ENCODE measurements around the gene IL12A. TPM values are rescaled to one million over a fixed set of nuclear protein-coding genes. Genes with fewer than 3 reads are reported as not detected.

The IL12A gene
- total and polyA plus RNA-seq, 7 experiments from 2014 or later: 0.17 to 1.8 (median 0.93) TPM

DNA sequence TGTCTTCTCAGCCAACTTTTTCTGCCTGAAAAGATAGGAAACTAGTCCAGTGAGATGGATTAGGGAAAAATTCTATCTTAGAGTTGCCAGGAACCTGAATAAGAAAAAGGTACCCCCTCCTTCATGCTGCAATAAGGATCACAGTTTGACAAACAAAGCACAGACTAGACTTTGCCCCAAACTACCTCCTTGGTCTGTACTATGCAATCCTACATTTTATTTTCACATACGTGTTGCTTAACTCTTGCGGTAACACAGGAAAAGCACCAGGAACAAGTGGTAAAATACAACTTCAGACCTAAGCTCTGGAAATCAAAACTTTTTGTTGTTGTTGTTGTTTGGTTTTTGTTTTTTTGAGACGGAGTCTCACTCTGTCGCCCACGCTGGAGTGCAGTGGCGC is 11.3 kb upstream of the IL12A start:
- DNase-seq (no peak), ATAC-seq (no peak)
- Histone ChIP-seq H3K4me3 (ENCODE audit: low read length) (no peak overlapping the region), H3K4me1 (ENCODE audit: control insufficient read depth in 2 of 2, insufficient read depth in 2 of 2, low read length in 2 of 2) (no peaks in the 10 kb centered on the region), H3K27me3 (ENCODE audit: control insufficient read depth in 2 of 2, insufficient read depth in 2 of 2, low read length in 2 of 2) (no peaks in the 10 kb centered on the region), H3K27ac (ENCODE audit: low read depth, low read length) (no peak overlapping the region), H3K36me3 (ENCODE audit: control insufficient read depth in 2 of 3, insufficient read depth in 3 of 3, low read length in 3 of 3) (no peaks in the 10 kb centered on the region), H3K9me3 (ENCODE audit: control insufficient read depth in 2 of 3, low read length in 3 of 3) (no peaks in the 10 kb centered on the region)
- peaks cover 0 to 4% (median 0%) of the 10 kb centered on the region in 11 donors for H3K9me3 Mint-ChIP-seq
- H3K27ac Mint-ChIP-seq: no peak overlapping the region
- ChIA-PET POLR2A (no interaction called here), CTCF (interaction anchor here (0.5 kb wide), 1 partner anchor 827 kb away, joined by 3 read pairs; no protein-coding TSS in a partner anchor)
- peaks cover 26 to 69% (median 53%) of the 10 kb centered on the region in 5 donors for H3K27me3 Mint-ChIP-seq
- no peaks in the 10 kb centered on the region for H3K36me3 Mint-ChIP-seq
- H3K4me1 Mint-ChIP-seq: no peaks in the 10 kb centered on the region
- no peak overlapping the region for H3K4me3 Mint-ChIP-seq
- intact Hi-C loops (cut with micrococcal nuclease): no loop called here

DNA sequence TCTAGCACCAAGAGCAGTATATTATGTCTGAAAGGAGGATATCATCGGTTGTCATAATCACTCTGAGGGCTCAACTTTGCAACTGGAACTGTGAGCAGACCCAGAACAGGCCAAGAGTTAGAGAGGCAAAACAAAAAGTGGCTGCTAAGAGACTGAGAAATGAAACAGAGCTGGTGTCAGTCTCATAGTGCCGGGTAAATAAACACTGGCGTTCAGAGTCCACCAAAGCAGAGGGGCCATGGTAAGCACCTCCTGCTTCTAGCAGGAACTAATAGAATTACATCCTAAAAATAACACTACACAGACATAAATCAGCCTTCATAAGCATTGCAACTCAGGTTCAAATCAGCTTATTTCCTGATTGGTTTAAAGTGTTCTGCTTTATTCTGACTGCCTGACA is 10.3 kb upstream of the IL12A start:
- Histone ChIP-seq H3K27me3 (ENCODE audit: control insufficient read depth in 2 of 2, insufficient read depth in 2 of 2, low read length in 2 of 2) (no peaks in the 10 kb centered on the region), H3K4me3 (ENCODE audit: low read length) (no peak overlapping the region), H3K36me3 (ENCODE audit: control insufficient read depth in 2 of 3, insufficient read depth in 3 of 3, low read length in 3 of 3) (no peaks in the 10 kb centered on the region), H3K27ac (ENCODE audit: low read depth, low read length) (no peak overlapping the region), H3K4me1 (ENCODE audit: control insufficient read depth in 2 of 2, insufficient read depth in 2 of 2, low read length in 2 of 2) (no peaks in the 10 kb centered on the region), H3K9me3 (ENCODE audit: control insufficient read depth in 2 of 3, low read length in 3 of 3) (no peaks in the 10 kb centered on the region)
- Mint-ChIP-seq H3K36me3 (no peaks in the 10 kb centered on the region), H3K4me1 (no peaks in the 10 kb centered on the region), H3K4me3 (no peak overlapping the region), H3K27me3 (peaks cover 20 to 68% (median 45%) of the 10 kb centered on the region in 5 donors), H3K9me3 (peaks cover 0 to 4% (median 0%) of the 10 kb centered on the region in 11 donors), H3K27ac (no peak overlapping the region)
- ChIA-PET POLR2A (no interaction called here), CTCF (no interaction called here)
- DNase-seq (no peak), ATAC-seq (no peak)
- intact Hi-C loops (cut with micrococcal nuclease): no loop called here

DNA sequence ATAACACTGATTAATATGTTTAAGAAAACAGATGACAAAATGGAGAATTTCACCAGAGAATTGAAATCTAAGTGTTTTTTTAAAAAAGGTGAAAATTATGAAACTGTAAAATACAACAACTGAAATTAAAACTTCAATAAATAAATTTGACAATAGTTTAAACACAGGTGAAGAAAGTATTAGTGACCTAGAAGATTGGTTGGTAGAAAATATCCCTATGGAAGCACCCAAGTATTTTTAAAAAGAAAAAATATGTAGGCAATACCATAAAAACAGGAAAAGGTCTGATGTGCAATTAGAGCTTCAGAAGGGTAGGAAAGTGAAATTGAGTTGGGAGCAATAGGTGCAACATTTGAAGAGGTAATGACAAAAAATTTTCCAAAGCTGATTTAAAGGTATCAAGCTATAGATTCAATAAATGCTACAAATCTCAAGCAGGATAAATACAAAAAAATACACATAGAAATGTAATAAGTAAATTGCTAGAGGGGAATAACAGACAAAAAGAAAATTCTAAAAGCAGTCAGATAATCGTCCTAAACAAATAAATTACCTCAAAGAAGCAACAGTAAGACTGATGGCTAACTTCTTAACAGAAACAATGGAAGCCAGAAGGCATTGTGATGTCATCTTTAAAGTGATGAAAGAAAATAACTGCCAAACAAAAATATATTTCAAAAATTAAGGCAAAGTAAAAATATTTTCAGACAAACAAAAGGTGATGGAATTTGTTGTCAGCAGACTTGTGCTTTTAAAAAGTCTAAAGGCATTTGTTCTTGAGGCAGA is 9.5 kb upstream of the IL12A start:
- ChIA-PET CTCF (no interaction called here), POLR2A (no interaction called here)
- Histone ChIP-seq H3K4me3 (ENCODE audit: low read length) (no peak overlapping the region), H3K9me3 (ENCODE audit: control insufficient read depth in 2 of 3, low read length in 3 of 3) (no peaks in the 10 kb centered on the region), H3K27me3 (ENCODE audit: control insufficient read depth in 2 of 2, insufficient read depth in 2 of 2, low read length in 2 of 2) (no peaks in the 10 kb centered on the region), H3K36me3 (ENCODE audit: control insufficient read depth in 2 of 3, insufficient read depth in 3 of 3, low read length in 3 of 3) (no peaks in the 10 kb centered on the region), H3K27ac (ENCODE audit: low read depth, low read length) (no peak overlapping the region), H3K4me1 (ENCODE audit: control insufficient read depth in 2 of 2, insufficient read depth in 2 of 2, low read length in 2 of 2) (no peaks in the 10 kb centered on the region)
- no peak overlapping the region for H3K4me3 Mint-ChIP-seq
- H3K27me3 Mint-ChIP-seq: peaks cover 21 to 68% (median 41%) of the 10 kb centered on the region in 5 donors
- H3K9me3 Mint-ChIP-seq: peaks cover 0 to 1% (median 0%) of the 10 kb centered on the region in 11 donors
- no peak for DNase-seq
- no peaks in the 10 kb centered on the region for H3K4me1 Mint-ChIP-seq
- H3K36me3 Mint-ChIP-seq: no peaks in the 10 kb centered on the region
- H3K27ac Mint-ChIP-seq: no peak overlapping the region
- no peak for ATAC-seq
- intact Hi-C loops (cut with micrococcal nuclease): no loop called here

DNA sequence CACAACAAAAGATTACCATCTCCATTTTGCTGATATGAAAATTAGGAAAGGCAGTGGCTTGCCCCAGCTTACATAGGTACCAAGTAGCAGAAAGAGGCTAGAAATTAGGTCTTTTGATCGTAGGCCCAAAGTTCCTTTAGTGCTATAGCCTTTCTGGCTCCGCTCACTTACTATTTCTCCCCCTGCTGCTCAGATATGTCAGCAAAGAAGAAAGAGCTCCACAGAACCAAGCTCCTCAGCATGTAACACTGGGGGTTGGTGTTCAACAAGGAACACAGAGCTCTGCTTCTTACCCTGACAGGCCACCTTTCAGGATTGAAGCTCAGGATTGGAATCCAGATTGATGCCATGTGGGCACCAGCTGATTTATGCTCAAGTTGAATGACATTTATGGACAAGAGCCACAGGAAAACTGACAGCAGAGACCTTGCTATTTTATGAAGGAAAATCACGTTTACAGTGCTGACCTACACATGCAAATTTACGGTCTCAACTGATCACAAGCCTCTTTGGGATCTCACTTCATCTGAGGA is 6.1 kb upstream of the IL12A start:
- Mint-ChIP-seq H3K9me3 (no peaks in the 10 kb centered on the region), H3K36me3 (no peaks in the 10 kb centered on the region), H3K4me1 (peaks cover 0 to 4% (median 2%) of the 10 kb centered on the region in 7 donors), H3K4me3 (no peak overlapping the region), H3K27me3 (peaks cover 19 to 51% (median 32%) of the 10 kb centered on the region in 5 donors), H3K27ac (no peak overlapping the region)
- intact Hi-C loops (cut with micrococcal nuclease): loop anchor here in 1 of 2 donors (10.0 kb wide), 1 partner anchor 582 kb away; the partner anchor contains the start of gene KPNA4
- DNase-seq (no peak), ATAC-seq (no peak)
- Histone ChIP-seq H3K4me3 (ENCODE audit: low read length) (no peak overlapping the region), H3K36me3 (ENCODE audit: control insufficient read depth in 2 of 3, insufficient read depth in 3 of 3, low read length in 3 of 3) (no peaks in the 10 kb centered on the region), H3K27ac (ENCODE audit: low read depth, low read length) (no peak overlapping the region), H3K27me3 (ENCODE audit: control insufficient read depth in 2 of 2, insufficient read depth in 2 of 2, low read length in 2 of 2) (no peaks in the 10 kb centered on the region), H3K4me1 (ENCODE audit: control insufficient read depth in 2 of 2, insufficient read depth in 2 of 2, low read length in 2 of 2) (no peaks in the 10 kb centered on the region), H3K9me3 (ENCODE audit: control insufficient read depth in 2 of 3, low read length in 3 of 3) (no peaks in the 10 kb centered on the region)
- POLR2A ChIA-PET: no interaction called here
- CTCF ChIA-PET: no interaction called here

DNA sequence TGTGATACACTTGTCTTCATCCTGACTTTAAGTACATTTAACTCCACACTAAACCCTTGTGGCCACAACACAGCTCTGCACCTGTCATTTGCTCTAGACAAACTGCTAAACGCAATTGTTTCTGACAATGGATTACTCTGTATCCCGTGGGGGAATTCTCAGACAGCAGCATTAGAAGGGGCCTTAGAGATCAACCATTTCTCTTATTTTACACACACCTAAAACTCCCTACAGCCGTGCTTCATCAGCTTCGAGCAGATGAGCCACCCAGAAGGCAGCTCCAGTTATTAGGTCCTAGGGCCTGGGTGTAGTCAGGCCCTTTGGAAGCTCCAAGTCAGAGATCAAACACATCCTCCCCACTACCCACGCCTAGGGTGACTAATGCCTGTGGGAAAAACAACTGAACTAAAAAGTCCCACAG is 1.3 kb upstream of the IL12A start:
- Mint-ChIP-seq H3K27ac (peak overlapping the region in 1 of 9 donors; percentile 65), H3K9me3 (no peaks in the 10 kb centered on the region), H3K4me3 (peak overlapping the region in 9 of 10 donors; percentile 21 to 89 (median 83)), H3K4me1 (peaks cover 6 to 33% (median 15%) of the 10 kb centered on the region in 7 donors), H3K36me3 (no peaks in the 10 kb centered on the region), H3K27me3 (peaks cover 0 to 30% (median 10%) of the 10 kb centered on the region in 5 donors)
- no peak for ATAC-seq
- no peak overlapping the region for H3K4me3 ChIP-seq (ENCODE audit: low read length)
- DNase-seq: peak in 1 of 9 donors; percentile 24
- peaks cover 6 to 9% of the 10 kb centered on the region in 2 donors for H3K4me1 ChIP-seq (ENCODE audit: control insufficient read depth in 2 of 2, insufficient read depth in 2 of 2, low read length in 2 of 2)
- no peaks in the 10 kb centered on the region for H3K9me3 ChIP-seq (ENCODE audit: control insufficient read depth in 2 of 3, low read length in 3 of 3)
- no peaks in the 10 kb centered on the region for H3K27me3 ChIP-seq (ENCODE audit: control insufficient read depth in 2 of 2, insufficient read depth in 2 of 2, low read length in 2 of 2)
- ChIA-PET CTCF (interaction anchor here (1.3 kb wide), 1 partner anchor 427 kb away, joined by 4 read pairs; no protein-coding TSS in a partner anchor), POLR2A (interaction anchor here (0.5 kb wide), 2 partner anchors 426 to 572 kb away, joined by 3 to 4 read pairs; no protein-coding TSS in a partner anchor)
- no peaks in the 10 kb centered on the region for H3K36me3 ChIP-seq (ENCODE audit: control insufficient read depth in 2 of 3, insufficient read depth in 3 of 3, low read length in 3 of 3)
- intact Hi-C loops (cut with micrococcal nuclease): loop anchor here (5.0 to 10.0 kb wide), 4 partner anchors 100 to 580 kb away; partner anchors contain the start of genes IFT80 (in 2 of the 2), KPNA4 (in 2 of the 2) and SMC4 (in 2 of the 2)
- no peak overlapping the region for H3K27ac ChIP-seq (ENCODE audit: low read depth, low read length)

DNA sequence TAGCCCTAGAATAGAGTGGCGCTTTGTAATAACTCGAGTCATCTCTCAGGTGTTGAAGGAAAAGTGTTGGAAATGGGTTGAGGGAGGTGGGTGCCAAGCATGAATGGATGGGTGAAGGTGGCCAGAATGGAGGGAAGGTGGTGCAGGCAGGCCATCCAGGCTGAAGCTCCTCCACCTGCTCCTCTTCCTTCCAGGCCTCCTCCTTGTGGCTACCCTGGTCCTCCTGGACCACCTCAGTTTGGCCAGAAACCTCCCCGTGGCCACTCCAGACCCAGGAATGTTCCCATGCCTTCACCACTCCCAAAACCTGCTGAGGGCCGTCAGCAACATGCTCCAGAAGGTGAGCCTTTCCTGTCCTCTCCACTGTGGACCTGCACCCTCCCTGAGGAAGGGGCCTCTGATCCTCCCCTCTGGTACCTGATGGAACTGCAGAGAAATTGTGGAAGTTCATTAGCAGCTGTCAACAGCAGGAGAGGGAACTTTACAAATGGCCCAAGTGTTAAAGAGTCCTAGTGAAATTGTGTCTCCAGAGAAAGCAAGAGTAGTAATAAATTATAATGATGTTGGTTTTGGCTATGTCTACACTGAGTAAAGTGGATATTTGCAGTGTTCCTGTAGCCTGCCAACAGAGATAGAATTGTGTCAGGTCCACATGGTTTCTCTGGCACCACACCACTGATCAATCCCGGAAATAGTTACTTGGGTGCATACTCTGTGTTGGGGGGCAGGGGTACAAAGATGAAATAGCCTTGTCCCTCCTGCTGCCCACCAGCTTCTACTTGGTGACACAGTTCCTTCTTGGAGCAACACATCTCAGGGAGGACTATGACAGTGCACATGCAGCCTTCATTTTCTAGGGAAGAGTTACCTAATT is 1.6 kb downstream of the IL12A start:
- no peaks in the 10 kb centered on the region for H3K9me3 Mint-ChIP-seq
- no peak for ATAC-seq
- intact Hi-C loops (cut with micrococcal nuclease): loop anchor here (2.0 to 10.0 kb wide), 6 partner anchors 103 to 577 kb away; partner anchors contain the start of genes IFT80 (in 2 of the 2), KPNA4 (in 2 of the 2), SMC4 (in 2 of the 2) and TRIM59 (in 1 of the 2)
- POLR2A ChIA-PET: no interaction called here
- H3K27ac ChIP-seq (ENCODE audit: low read depth, low read length): no peak overlapping the region
- no peaks in the 10 kb centered on the region for H3K36me3 ChIP-seq (ENCODE audit: control insufficient read depth in 2 of 3, insufficient read depth in 3 of 3, low read length in 3 of 3)
- H3K27ac Mint-ChIP-seq: peak overlapping the region in 3 of 9 donors; percentile 17 to 44 (median 19)
- no peak for DNase-seq
- peaks cover 6 to 33% (median 15%) of the 10 kb centered on the region in 7 donors for H3K4me1 Mint-ChIP-seq
- H3K4me3 ChIP-seq (ENCODE audit: low read length): no peak overlapping the region
- H3K27me3 Mint-ChIP-seq: peaks cover 0 to 15% (median 4%) of the 10 kb centered on the region in 5 donors
- CTCF ChIA-PET: no interaction called here
- H3K36me3 Mint-ChIP-seq: no peaks in the 10 kb centered on the region
- H3K27me3 ChIP-seq (ENCODE audit: control insufficient read depth in 2 of 2, insufficient read depth in 2 of 2, low read length in 2 of 2): no peaks in the 10 kb centered on the region
- H3K4me1 ChIP-seq (ENCODE audit: control insufficient read depth in 2 of 2, insufficient read depth in 2 of 2, low read length in 2 of 2): peaks cover 6 to 9% of the 10 kb centered on the region in 2 donors
- peak overlapping the region; percentile 18 to 87 (median 78) for H3K4me3 Mint-ChIP-seq
- no peaks in the 10 kb centered on the region for H3K9me3 ChIP-seq (ENCODE audit: control insufficient read depth in 2 of 3, low read length in 3 of 3)

Measured in naive thymus-derived CD4-positive, alpha-beta T cell (primary cell).